GM12878 (cell line): ENCODE results near the gene SPATA22. TPM values are rescaled to one million over a fixed set of nuclear protein-coding genes. Genes with fewer than 3 reads are reported as not detected.
"Not testable (repeated sequence)": the region's sequence is repeated elsewhere in the genome, so short reads cannot be mapped to it uniquely, and the experiment has no call there.

Source experiments
- ATAC-seq: fragments of 200-7000 bp; cut with Tn5 transposase; 3 replicates; pipeline ENCODE4 v1.9.1; 2020; ENCODE audit warnings: mild to moderate bottlenecking, moderate library complexity
- BruUV-seq: library from RNA; stranded (reverse); fragments of 400-500 nt; replicated peaks from 2 replicates; lab custom pipeline; 2021; lab: Mats Ljungman, UMichigan
- CTCF ChIA-PET: fragments of 300-600 bp; sonication (Branson Sonifier 250); formaldehyde crosslinking; extraction: SDS; loops from one replicate; lab custom pipeline; 2021; ENCODE audit warnings: inconsistent platforms; lab: Yijun Ruan, JAX
- POLR2A ChIA-PET: fragments of 350-600 bp; formaldehyde crosslinking; extraction: SDS; loops from one replicate; lab custom pipeline; 2021; ENCODE audit warnings: inconsistent platforms; lab: Charles Lee
- RAD21 ChIA-PET: fragments of 300-600 bp; sonication (Branson Sonifier 250); formaldehyde crosslinking; loops from one replicate; lab custom pipeline; 2023; ENCODE audit warnings: antibody characterized with exemption; ENCODE audit not compliant: unreplicated experiment; lab: Charles Lee
- SMC1A ChIA-PET: fragments of 300-600 bp; sonication (Branson Sonifier 250); formaldehyde crosslinking; loops from one replicate; lab custom pipeline; 2023; ENCODE audit not compliant: unreplicated experiment, uncharacterized antibody; lab: Charles Lee
- DNase-seq: peaks from one replicate; pipeline ENCODE4 v3.0.0-alpha.2; 2011; ENCODE audit warnings: low read depth, low spot score
- FAIRE-seq: peaks from 3 replicates; lab custom pipeline; 2011; peaks lifted over from hg19 to GRCh38; lab: Jason Lieb, UNC
- H2AFZ ChIP-seq: 2 replicates; pipeline ENCODE4 v1.6.0; 2011; ENCODE audit warnings: low read depth, low read length, control low read depth; ENCODE audit not compliant: control insufficient read depth
- H3K27ac ChIP-seq: 2 replicates; pipeline ENCODE4 v1.5.1; 2011; ENCODE audit warnings: control low read depth; ENCODE audit not compliant: control insufficient read depth, insufficient read depth
- H3K27me3 ChIP-seq, 2 experiments: replicated peaks in 1 of 2; 2 replicates each; pipeline versions ENCODE4 v1.6.0 to v1.6.1; 2011; ENCODE audit warnings: low read length in 1 of 2; ENCODE audit not compliant: control insufficient read depth in 2 of 2, insufficient read depth in 2 of 2
- H3K36me3 ChIP-seq, 2 experiments: 2 replicates each; pipeline ENCODE4 v1.5.1; 2011; ENCODE audit warnings: low read length in 1 of 2; ENCODE audit not compliant: control insufficient read depth in 2 of 2, insufficient read depth in 2 of 2
- H3K4me1 ChIP-seq: 2 replicates; pipeline ENCODE4 v1.6.1; 2011; ENCODE audit warnings: mild to moderate bottlenecking, low read length, moderate library complexity, mixed read lengths; ENCODE audit not compliant: control insufficient read depth, insufficient read depth
- H3K4me2 ChIP-seq: 2 replicates; pipeline ENCODE4 v1.6.0; 2011; ENCODE audit warnings: control low read depth; ENCODE audit not compliant: control insufficient read depth, insufficient read depth
- H3K4me3 ChIP-seq: fragments of 200-600 bp; sonication (generic); 2 replicates; pipeline ENCODE4 v1.5.1; 2016
- H3K79me2 ChIP-seq: 2 replicates; pipeline ENCODE4 v1.6.0; 2011; ENCODE audit warnings: low read length; ENCODE audit not compliant: control insufficient read depth, insufficient read depth
- H3K9ac ChIP-seq: 2 replicates; pipeline ENCODE4 v1.8.0; 2011; ENCODE audit warnings: low read length, control low read depth, mixed read lengths; ENCODE audit not compliant: control insufficient read depth, insufficient read depth
- H3K9me3 ChIP-seq: replicated peaks from 3 replicates; pipeline ENCODE4 v1.5.1; 2011; ENCODE audit warnings: mild to moderate bottlenecking, low read length; ENCODE audit not compliant: control insufficient read depth, insufficient read depth
- H4K20me1 ChIP-seq: 2 replicates; pipeline ENCODE4 v1.6.0; 2011; ENCODE audit not compliant: control insufficient read depth, insufficient read depth
- E2F8 ChIP-seq: fragments of 450-650 bp; IDR thresholded peaks from 2 replicates; pipeline ENCODE4 v1.6.1; 2018; ENCODE audit warnings: mild to moderate bottlenecking, low read depth, moderate library complexity; ENCODE audit not compliant: partially characterized antibody
- EED ChIP-seq: sonication (generic); IDR thresholded peaks from 2 replicates; pipeline ENCODE4 v1.6.1; 2016; ENCODE audit warnings: antibody characterized with exemption, low read depth
- POLR2AphosphoS5 ChIP-seq: IDR thresholded peaks from 2 replicates; pipeline ENCODE4 v1.6.1; 2011; ENCODE audit warnings: mild to moderate bottlenecking, low read length, inconsistent platforms
- SIX5 ChIP-seq: IDR thresholded peaks from 2 replicates; pipeline ENCODE4 v1.6.1; 2011; ENCODE audit warnings: mild to moderate bottlenecking, low read depth, low read length, moderate library complexity; ENCODE audit not compliant: severe bottlenecking
- WRNIP1 ChIP-seq: IDR thresholded peaks from 2 replicates; pipeline ENCODE4 v1.6.1; 2011; ENCODE audit warnings: low read depth, low read length, improper control_type of control experiment, borderline replicate concordance
- WGBS: methylation state at CpG from one replicate; pipeline ENCODE4 v1.1.6; 2016; ENCODE audit warnings: low lambda C conversion rate; ENCODE audit not compliant: insufficient replicate concordance, insufficient coverage; ENCODE audit errors: missing lambda C conversion rate; 5-methylcytosine and 5-hydroxymethylcytosine counted together
- in situ Hi-C: fragments of 300-500 bp; cut with MboI; formaldehyde crosslinking; loops from 9 replicates; pipeline ENCODE4 v1.14.3; 2018; ENCODE audit warnings: mixed read lengths
- intact Hi-C: fragments of 100-400 bp; cut with micrococcal nuclease; formaldehyde crosslinking; loops from one replicate; pipeline ENCODE4 v1.14.2; 2022; ENCODE audit not compliant: unreplicated experiment
- polyA plus RNA-seq, 11 experiments: library from polyadenylated mRNA; depleted of rRNA in 4 of 11; unstranded in 6 of 11; stranded (reverse) in 5 of 11; fragments of >200 nt; fragmentation: Nextera tagmentation in 4 of 11; fragmentation: Illumina TruSeq in 1 of 11; extraction: Ambion mirVana in 4 of 11; extraction: Trizol in 1 of 11; gene quantifications; 1 replicate in 1 of 11; 2 replicates in 10 of 11; pipeline versions ENCODE4 v1.2.1 to v1.2.3, GENCODE V29; 2011 to 2016; ENCODE audit warnings: inconsistent platforms in 2 of 11, missing spikeins in 2 of 11, low read depth in 1 of 11
- total RNA-seq, 4 experiments: library from RNA; depleted of rRNA in 3 of 4; stranded (reverse); fragments of >200 nt in 3 of 4; fragmentation: Illumina TruSeq in 1 of 4; extraction: Trizol in 1 of 4; gene quantifications; 2 replicates each; pipeline versions ENCODE4 v1.2.1 to v1.2.3, GENCODE V29; 2013 to 2021

The SPATA22 gene
- total and polyA plus RNA-seq, 10 of the 15 experiments (the other 5 are each of a cell fraction or from before 2014, with no cell fraction given): not detected

- H3K79me2 ChIP-seq, CTCF ChIA-PET, DNase-seq, in situ Hi-C loops, H3K4me2 ChIP-seq, H4K20me1 ChIP-seq, BruUV-seq, H3K9ac ChIP-seq, H3K36me3 ChIP-seq, ATAC-seq, H3K4me1 ChIP-seq, H3K9me3 ChIP-seq, POLR2A ChIA-PET, H3K27me3 ChIP-seq, H3K4me3 ChIP-seq, H2AFZ ChIP-seq, intact Hi-C loops, FAIRE-seq, SMC1A ChIA-PET, RAD21 ChIA-PET, H3K27ac ChIP-seq: not testable (repeated sequence)
- 50% methylated on average over 1 of the region's 1 CpG for WGBS
Measured at GRCh38 chr17:3403856-3404255, 67.8 kb downstream of the SPATA22 start.

- in situ Hi-C loops: no loop called here
- no peak for ATAC-seq
- no peaks in the 10 kb centered on the region for H3K27me3 ChIP-seq
Measured at GRCh38 chr17:3401786-3402185, 69.8 kb downstream of the SPATA22 start.

More at GRCh38 chr17:3401786-3402185, 69.8 kb downstream of the SPATA22 start:
- BruUV-seq: no TSS peak
- 38% methylated on average over 2 of the region's 2 CpGs for WGBS
- RAD21 ChIA-PET: no interaction called here
- DNase-seq (no peak), FAIRE-seq (no peak)
- Histone ChIP-seq H3K9ac (no peak overlapping the region), H3K27ac (no peak overlapping the region), H3K4me1 (no peaks in the 10 kb centered on the region), H4K20me1 (no peaks in the 10 kb centered on the region), H3K79me2 (no peaks in the 10 kb centered on the region), H2AFZ (no peak overlapping the region), H3K9me3 (no peaks in the 10 kb centered on the region), H3K36me3 (no peaks in the 10 kb centered on the region)
- POLR2A ChIA-PET: no interaction called here
- CTCF ChIA-PET: no interaction called here
- intact Hi-C loops: no loop called here
- TF ChIP-seq SIX5: no peak
- no peak for TF ChIP-seq WRNIP1
- no peak for TF ChIP-seq E2F8
- no peak for TF ChIP-seq EED
- no peak for TF ChIP-seq POLR2AphosphoS5
- TF ChIP-seq, all 136 proteins: peak for 0
- SMC1A ChIA-PET: no interaction called here
- Histone ChIP-seq H3K4me3 (no peak overlapping the region), H3K4me2 (no peak overlapping the region)
